HG02610 (cell line): ENCODE measurements around the gene RAD51AP2.
"Not testable (repeated sequence)": the region's sequence is repeated elsewhere in the genome, so short reads cannot be mapped to it uniquely, and the experiment has no call there.

ENCODE experiments used
- ATAC-seq: cut with Tn5 transposase; IDR thresholded peaks from one replicate; pipeline ENCODE4 v1.9.1; 2021; ENCODE audit warnings: mild to moderate bottlenecking, moderate library complexity; ENCODE audit not compliant: unreplicated experiment

The RAD51AP2 gene

GRCh38 chr2:17518212-17519154 lies at the start of gene RAD51AP2:
Gene RAD51AP2 (minus strand): TSS chr2:17518440. CDS start chr2:17518415, 25 bp downstream.
- peak; percentile 89 for ATAC-seq

- ATAC-seq, result not testable (repeated sequence)
Measured at GRCh38 chr2:17565726-17566125, 47.5 kb upstream of the RAD51AP2 start.

GRCh38 chr2:17558878-17559277 lies 40.6 kb upstream of the RAD51AP2 start:
- ATAC-seq, result no peak

DNA sequence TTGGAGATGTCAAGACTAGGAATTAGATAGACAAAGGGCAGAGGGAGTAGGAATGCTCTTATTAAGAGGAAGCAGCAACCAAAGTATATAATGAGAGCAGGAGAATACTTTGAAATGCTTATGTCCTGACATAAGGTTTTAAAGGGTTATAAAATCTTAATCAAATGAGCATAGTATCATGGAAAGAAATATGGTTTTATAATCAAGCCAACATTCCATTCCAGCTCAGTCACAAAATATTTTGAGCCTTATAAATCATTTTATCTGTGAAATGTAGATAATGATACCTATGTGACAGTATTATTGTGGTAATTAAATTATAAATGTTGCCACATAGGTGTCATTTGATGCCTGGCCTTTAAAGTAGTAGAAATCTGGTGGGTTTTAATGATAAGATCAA lies 39.8 kb upstream of the RAD51AP2 start:
- ATAC-seq, result no peak

GRCh38 chr2:17557596-17557995 lies 39.4 kb upstream of the RAD51AP2 start:
- ATAC-seq, result no peak

DNA sequence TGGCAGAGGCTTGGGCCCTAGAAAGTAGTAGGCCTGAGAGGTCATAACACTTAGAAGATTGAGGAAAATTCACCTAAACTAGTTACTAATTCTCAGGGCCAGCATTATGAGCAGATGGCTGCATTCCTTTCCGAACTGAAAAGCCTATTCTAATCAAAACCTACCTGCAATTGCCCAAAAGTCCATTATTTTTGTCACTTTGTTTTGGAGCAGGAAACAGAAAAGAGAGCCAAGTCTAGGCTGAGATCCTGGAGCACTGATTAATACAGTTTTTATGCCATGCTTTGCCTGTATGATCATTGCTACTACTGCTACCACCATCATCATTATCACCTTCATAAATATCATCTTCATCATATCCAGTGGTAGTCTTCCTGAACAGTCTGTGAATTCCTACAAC lies 36.9 kb upstream of the RAD51AP2 start:
- no peak for ATAC-seq

- no peak for ATAC-seq
Measured at GRCh38 chr2:17550907-17551306, 32.7 kb upstream of the RAD51AP2 start.

- no peak for ATAC-seq
Measured at GRCh38 chr2:17547737-17548136, 29.5 kb upstream of the RAD51AP2 start.

GRCh38 chr2:17547237-17547636 lies 29.0 kb upstream of the RAD51AP2 start:
- no peak for ATAC-seq

DNA sequence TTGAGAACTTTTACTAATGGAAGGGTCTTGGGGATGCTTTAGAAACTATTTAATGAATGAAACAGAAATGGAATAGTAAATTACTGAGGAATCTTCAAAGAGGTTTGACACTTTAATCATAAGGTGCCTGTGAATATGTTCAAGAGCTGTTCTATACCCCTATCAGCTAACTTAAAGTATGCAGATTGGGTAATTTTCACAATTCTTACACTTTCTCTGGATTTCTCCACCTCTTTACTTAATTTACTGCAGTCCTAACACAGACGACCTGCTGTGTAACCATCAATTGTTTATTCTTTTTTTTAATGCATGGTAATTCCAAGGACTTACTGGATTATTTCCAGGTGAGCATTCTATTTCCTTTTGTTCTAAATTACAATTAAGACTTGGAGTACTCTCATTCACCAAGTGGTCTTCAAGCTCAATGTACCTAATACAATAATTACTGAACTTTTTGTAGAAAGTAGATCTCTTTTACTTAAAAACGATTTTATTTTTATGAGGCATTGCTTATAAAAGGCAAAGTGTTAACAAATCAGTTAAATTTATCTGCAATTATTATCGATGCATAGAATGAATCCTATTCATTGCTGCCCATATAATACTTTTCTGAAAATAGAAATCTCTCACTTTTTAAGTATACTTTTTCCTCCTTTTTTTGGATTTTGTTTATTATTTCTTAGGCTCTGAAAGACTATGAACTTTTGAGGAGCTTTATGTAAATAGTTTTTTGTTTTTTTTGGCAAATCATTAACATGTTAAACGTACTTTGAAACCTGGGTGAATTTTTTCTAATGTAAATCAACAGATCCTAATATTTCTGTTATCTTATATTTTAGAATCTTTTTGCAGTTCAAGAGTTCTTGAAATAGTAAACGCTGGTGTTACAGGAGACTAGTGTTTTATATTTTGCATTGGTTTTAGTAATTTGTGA lies 27.7 kb upstream of the RAD51AP2 start:
- no peak for ATAC-seq

- no peak for ATAC-seq
Measured at GRCh38 chr2:17544256-17544655, 26.0 kb upstream of the RAD51AP2 start.

GRCh38 chr2:17543848-17544247 lies 25.6 kb upstream of the RAD51AP2 start:
- ATAC-seq, result no peak

- ATAC-seq, result no peak
Measured at GRCh38 chr2:17543131-17543660, 25.0 kb upstream of the RAD51AP2 start.

DNA sequence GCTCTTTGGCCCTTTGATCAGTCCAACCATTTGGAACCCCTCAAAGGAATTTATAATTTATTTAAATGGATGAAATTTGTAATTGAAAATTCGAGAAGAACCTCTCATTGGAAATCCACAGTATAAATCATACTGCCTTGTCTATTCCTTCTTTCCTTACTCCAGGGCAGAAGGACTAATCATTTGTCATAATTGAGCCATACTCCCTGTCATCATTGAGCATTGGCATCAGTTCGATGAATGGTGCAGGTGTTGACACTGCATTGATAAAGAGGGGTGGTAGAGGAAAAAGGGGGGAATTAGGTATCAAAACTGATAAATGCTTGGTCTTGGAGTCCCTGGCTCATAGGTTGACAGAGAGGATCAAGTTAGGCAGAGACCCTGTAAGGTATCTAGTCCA lies 24.2 kb upstream of the RAD51AP2 start:
- no peak for ATAC-seq

GRCh38 chr2:17541531-17541950 lies 23.3 kb upstream of the RAD51AP2 start:
- no peak for ATAC-seq

- no peak for ATAC-seq
Measured at GRCh38 chr2:17540813-17541530, 22.7 kb upstream of the RAD51AP2 start.

DNA sequence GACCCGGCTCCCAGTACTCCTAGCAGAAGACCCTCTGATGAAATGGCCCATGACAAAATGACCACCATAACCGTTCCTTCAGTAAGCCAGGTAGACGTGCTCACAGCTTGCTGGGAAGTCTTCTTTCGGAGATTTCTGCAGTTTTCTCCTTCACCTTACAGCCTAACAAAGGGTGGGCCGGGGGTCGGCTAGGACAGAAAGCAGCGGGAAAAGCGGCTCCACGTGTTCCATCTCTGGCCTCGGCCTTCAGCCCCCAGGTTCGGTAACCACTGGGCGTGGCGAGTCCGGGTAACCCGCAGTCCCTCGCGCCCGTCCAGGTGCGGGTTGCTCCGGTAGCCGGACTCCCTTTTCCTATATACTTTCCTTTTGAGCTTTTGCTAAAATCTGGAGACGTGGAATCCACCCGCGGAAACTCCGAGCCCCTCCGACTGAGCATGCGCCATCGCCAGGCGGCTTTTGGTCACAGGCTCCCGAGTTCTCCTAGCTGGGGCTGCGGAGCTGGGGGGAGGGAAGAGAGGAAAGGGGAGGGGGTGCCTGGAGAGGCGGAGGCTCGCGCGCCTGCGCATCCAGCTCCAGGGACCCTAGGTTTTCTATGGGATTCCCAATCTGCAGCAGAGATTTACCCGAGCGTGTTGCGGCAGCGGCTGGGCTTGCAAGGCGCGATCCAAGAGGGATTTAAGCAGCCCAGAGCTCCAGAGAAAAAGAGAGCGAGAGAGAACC lies 22.0 kb upstream of the RAD51AP2 start, which contains the start of gene VSNL1:
VSNL1 (plus strand) TSS at position 604 of the 720 bp plus-strand sequence. CDS start 51,379 bp downstream, outside the sequence.
- no peak for ATAC-seq

GRCh38 chr2:17539611-17540092 lies 21.4 kb upstream of the RAD51AP2 start:
- no peak for ATAC-seq

GRCh38 chr2:17538844-17539554 lies 20.8 kb upstream of the RAD51AP2 start:
- no peak for ATAC-seq
